A673 (cell line): ENCODE results near the gene ZNF566.

Experiments used
- CTCF ChIP-seq: fragments of 300-800, 200-600 bp; sonication (generic); conservative IDR thresholded peaks from 2 replicates; pipeline ENCODE4 v1.5.1; 2017; ENCODE audit warnings: low read depth, mild to moderate bottlenecking, antibody characterized with exemption, low read length, moderate library complexity, mixed read lengths
- EZH2 ChIP-seq: fragments of 200-600 bp; sonication (generic); IDR thresholded peaks from 2 replicates; pipeline ENCODE4 v1.6.1; 2017; ENCODE audit warnings: borderline replicate concordance, low read depth, mild to moderate bottlenecking, mixed read lengths, antibody characterized with exemption, low read length; ENCODE audit not compliant: poor library complexity, severe bottlenecking

DNA sequence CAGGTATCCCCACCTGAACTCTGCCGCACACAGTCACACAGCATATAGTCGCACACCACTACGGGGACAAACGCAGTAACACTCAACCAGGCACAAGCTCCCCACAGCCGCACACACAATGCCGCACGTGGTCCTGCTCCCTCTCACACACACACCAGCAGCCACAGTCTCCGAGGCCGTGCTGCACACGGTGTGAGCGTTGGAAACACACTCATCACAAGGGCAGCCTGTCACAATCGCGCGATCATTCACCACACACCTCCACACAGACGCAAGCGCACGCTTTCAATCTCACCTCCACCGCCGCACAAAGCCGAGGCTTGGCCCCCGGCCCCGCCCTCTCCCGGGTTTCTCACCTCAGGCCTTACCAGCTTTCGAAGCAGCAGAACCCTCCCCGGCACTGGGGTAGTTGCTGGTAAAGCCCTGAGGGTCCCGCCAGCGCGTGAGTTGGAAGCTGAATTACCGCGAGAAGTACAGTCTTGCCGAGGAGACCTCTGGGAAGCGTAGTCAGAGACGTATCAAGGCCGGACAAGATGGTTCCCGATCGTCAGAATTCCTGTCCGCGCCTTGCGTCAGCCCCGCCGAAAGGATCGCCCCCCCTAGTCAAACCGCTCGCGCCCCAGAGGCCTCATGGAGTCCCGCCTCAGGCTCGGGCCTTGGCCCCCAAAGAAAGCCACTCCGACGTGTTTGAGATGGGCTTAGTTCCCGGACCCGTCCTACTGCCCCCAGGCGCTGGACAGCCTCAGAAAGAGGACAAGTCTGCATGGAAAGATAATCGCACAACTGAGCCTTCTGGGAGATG, at the start of gene ZNF566:
- no peak for TF ChIP-seq CTCF
- no peak for TF ChIP-seq EZH2
